Right forelimb (tissue), 1 donor: ENCODE results near the gene GPC3.

Experiments
- DNase-seq: peaks from one replicate; pipeline ENCODE4 v3.0.0-alpha.2; 2018

The GPC3 gene

DNA sequence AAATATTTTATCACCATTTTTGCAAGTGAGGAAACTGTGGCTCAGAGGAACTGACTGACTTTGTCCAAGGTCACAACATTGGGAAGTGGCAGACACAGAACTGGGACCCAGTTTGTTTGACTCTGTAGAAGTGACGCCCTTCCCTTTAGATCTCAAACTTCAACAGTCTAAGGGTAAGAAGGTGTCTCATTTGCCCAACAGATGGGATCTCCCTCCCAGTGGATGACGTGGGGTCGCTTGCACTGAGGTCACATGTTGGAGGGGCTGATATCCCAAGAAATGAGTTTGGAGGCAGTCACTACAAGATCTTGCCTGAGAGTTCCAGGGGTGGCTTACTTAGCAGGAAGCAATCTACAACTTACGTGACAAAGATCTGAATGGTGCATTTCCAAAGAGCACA lies 397.6 kb downstream of the GPC3 start:
- DNase-seq, result no peak

GRCh38 chrX:133587071-133587470 lies 398.3 kb downstream of the GPC3 start:
- DNase-seq, result no peak

GRCh38 chrX:133586443-133586842 lies 399.0 kb downstream of the GPC3 start:
- DNase-seq, result no peak

- no peak for DNase-seq
Measured at GRCh38 chrX:133583825-133584224, 401.6 kb downstream of the GPC3 start.

- no peak for DNase-seq
Measured at GRCh38 chrX:133580625-133581024, 404.8 kb downstream of the GPC3 start.

DNA sequence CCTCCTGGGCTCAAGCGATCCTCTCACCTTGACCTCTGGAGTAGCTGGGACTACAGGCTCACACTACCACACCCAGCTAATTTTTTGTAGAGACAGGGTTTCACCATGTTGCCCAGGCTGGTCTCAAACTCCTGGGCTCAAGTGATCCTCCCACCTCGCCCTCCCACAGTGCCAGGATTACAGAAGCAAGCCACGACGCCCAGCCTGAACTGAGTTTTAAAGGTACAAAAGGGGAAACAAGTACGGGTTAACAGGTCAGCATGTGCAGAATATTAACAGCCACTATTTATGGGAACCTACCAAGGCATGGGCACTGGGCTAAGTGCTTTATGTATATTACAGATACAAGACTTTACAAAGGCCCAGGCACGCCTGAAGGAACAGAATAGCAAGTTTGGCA lies 405.8 kb downstream of the GPC3 start:
- DNase-seq, result no peak

GRCh38 chrX:133576876-133577275 lies 408.5 kb downstream of the GPC3 start:
- no peak for DNase-seq

DNA sequence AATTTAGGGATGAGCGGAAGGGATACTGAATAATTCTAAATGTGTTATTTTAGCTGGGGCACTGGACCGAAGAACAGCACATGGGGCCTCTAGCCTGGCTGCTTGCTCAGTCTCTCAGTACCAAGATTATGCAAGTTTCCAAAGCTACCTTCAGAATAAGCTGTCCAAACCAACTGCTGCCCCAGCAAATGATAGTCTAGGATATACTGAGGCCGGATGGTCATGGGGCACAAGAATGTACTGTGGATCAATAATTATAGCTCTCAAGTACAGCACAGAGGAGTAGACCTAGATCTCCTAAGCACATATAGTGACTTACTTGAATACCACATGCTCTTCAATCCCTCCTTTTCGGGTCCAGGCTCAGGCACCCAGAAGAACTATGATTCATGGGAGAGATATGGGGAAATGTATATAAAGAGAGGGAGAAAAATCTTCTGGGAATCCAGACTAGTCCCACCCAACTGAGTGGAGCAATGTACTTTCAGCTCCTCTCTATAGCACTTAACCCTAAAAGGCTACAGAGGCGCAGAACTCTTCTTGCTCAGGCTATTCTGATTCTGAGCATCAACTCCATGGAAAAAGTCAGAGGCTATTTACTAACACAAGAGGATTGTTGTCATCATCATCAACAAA lies 409.8 kb downstream of the GPC3 start:
- DNase-seq, result no peak

DNA sequence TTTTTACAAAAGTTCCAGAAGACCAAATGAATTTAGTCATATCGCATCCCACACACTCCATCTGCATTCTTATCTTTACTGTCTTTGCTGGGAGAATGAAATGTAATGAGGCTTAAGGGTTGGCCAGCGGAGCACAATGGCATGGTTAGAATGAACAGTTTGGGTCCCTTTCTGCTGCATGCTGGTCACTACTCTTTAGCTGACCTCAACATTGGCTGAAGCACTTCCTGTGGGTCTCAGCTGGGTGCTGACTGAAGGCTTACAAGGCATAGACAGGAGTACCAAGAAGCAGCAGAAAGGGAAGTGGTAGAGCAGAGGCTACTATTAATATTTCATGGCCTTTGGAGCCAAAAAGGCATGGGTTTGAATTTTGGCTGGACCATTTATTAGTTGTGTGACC lies 410.7 kb downstream of the GPC3 start:
- DNase-seq, result no peak

DNA sequence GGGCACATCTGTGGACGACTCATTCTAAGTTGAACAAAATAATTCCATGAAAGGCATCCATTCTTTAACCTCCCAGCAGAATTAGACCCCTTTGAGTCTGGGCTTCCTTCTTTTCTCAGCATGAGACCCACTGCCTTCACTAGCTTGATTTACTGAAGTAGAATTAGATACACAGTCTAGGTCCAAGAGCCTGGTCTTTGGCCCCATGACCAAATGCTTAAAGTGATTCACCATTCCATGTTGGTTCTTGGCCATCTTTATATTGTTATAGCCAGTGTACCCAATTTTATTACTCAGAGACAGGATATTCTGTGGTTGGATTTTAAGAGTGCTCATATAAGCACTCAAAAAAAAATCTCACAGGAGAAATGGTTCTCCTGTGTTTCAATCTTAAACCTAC lies 414.8 kb downstream of the GPC3 start:
- DNase-seq, result no peak

GRCh38 chrX:133569217-133569616 lies 416.2 kb downstream of the GPC3 start:
- no peak for DNase-seq

DNA sequence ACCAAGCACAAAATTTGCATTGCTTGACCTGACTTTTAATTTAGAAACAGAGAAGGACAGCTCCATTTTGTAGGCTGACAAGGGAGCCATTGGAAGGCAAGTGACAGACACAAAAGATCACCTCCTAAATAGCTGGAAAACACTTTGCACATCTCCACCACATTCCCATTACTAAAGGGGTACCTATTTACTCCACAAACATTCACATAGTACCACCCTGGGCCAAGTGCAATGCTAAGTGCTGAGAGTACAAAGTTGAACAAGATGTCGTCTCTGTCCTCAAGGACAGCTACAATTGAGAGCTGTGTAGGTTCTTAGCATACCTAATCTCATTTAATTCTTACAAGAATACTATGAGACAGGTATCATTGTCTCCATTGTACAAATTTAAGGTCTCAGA lies 417.3 kb downstream of the GPC3 start:
- no peak for DNase-seq

DNA sequence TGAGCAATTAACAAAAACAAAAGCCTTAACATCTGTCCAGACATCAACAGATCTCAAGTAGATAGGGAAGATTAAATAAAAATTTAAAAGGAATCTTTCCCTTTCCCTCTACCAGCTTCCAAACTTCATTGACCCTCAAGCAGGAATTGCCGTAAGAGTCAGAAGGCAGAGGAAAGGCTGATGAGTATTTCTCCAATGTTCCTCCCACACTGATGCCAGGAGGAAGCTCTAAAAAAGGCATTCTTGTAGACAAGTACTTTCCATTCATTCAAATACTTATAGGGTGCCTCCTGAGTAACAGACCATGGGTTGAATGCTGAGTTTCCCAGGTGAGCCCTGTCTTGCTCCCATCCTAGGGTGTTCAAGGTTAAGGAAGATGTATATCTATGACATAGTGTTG lies 418.5 kb downstream of the GPC3 start:
- DNase-seq, result no peak

- no peak for DNase-seq
Measured at GRCh38 chrX:133563705-133564104, 421.7 kb downstream of the GPC3 start.

DNA sequence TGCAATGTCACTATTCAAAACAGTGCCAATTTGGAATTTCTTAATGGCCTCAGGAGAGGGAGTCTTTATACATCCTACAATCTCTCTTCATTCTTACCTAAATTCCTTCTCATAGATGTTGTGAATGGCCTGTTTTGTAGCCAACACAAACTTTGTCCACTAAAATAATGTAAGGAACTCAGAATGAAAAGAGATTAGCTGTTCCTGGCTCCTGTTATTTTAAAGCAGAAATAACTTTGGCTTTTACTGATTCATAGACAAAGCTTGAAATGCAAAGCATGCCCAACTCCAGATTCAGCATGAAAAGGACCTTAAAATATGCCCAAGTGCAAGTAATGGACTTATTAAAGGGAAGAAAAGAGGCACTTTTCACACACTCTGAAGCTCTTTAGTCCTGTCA lies 424.1 kb downstream of the GPC3 start:
- DNase-seq, result no peak

DNA sequence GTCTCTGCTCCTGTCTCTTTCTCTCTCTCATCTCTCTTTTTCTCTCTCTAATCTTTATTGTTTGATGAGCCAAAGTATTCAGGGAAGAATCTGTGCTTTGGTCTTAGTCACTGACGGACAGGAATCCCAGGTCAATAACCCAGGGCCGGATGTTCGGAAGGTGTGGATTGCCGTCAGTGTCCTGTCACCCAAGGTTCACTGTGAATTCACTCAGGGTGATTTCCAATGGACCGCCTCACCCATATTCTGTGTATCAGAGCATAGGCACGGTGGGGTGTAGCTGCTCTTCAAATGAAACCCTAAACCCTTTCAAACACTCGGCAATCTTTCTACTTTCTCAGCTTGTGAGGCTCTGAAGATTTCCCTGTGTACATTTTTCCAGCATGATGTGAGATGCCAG lies 425.5 kb downstream of the GPC3 start:
- DNase-seq, result no peak

DNA sequence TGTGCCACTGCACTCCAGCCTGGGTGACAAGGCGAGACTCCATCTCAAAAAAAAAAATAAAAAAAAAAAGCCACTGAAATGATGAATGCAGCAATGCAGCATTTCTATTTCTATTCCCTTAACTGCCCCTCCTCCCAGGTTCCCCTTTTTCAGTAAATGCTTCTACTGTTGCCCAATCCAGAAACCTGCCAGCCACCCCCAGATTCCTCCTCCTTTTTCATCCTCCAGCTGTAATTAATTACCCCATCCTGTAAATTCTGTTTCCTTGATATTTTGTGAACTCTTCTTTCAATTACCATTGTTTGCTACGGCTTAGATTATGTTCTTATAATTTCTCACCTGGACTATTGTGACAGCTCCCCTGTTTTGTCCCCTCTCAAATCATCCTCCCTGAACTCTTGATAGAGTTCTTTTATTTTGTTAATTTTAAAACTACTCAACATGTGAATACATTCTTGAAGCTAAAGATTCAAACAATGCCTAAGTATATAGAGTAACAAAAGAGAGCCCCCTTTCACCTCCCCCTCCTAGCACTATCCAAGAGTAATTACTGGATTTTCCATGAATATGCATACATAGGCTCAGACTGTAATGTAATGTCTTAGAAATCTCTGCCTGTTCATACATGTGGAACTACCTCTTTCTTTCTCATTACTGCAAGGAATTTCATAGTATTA lies 429.5 kb downstream of the GPC3 start:
- no peak for DNase-seq

- DNase-seq, result no peak
Measured at GRCh38 chrX:133550665-133551485, 434.5 kb downstream of the GPC3 start.

- DNase-seq, result no peak
Measured at GRCh38 chrX:133549295-133549933, 436.0 kb downstream of the GPC3 start.

DNA sequence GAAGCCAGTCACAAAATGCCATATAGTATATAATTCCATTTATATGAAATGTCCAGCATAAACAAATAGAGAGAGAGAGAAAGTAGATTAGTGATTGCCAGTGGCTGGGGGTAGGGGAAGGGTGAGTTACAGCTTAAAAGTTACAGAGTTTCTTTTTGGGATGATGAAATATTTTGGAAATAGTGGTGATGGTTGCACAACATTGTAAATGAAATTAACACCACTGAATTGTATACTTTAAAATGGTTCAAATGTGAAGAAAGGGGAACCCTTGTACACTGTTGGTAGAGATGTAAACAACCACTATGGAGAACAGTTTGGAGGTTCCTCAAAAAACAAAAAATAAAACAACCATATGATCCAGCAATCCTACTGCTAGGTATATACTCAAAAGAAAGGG lies 439.0 kb downstream of the GPC3 start:
- no peak for DNase-seq

DNA sequence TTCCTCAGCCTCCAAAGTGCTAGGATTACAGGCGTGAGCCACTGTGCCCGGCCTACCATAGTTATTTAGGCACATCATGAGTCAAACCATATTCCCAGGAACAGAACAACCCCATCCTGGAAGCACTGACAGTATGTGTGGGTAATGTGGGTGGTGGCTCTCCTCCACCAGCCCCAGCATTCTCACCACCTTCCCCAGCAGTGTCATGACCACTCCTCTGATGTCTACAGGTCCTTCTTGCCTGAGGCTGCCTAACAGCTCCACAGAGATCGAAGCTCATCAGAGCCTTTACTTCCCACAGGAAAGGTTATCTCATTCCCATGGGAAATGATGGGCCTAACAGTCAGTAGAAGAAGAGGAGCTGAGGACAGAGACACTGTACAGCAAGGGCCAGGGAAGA lies 440.6 kb downstream of the GPC3 start:
- DNase-seq, result no peak

DNA sequence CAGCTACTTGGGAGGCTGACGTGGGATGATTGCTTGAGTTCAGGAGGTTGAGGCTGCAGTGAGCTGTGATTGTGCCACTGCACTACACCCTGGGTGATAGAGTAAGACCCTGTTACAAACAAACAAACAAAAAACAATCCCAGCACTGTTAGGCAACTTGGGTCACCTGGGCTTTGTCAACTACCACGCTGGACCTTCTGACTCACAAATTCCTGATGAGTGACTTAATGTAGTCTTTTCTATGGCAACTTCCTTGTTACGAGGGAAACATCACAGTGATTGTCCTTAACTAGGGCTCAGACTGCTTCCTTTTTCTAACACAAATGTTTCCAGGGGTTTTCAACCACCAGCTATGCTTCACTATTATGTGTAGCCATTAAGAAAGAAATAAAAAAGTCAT lies 441.3 kb downstream of the GPC3 start:
- DNase-seq, result no peak

DNA sequence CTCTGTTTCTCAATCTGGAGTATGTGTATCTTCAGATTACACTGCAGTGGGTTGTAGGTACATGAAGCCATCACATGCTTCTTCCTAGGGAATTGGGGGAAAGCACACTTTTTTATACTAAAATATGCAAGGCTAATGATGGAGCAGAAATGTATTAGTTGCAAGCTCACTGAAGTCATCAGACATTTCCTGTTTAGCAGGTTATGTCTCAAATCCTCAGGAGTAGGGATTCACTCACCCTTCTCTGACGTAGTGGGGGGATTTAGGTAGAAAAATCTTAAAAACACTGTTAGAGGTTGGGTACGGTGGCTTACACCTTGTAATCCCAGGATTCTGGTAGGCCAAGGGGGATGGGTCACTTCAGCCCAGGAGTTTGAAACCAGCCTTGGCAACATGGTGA lies 441.7 kb downstream of the GPC3 start:
- DNase-seq, result no peak

- DNase-seq, result no peak
Measured at GRCh38 chrX:133542476-133542875, 442.9 kb downstream of the GPC3 start.
